EH (cell line): Measurements from ENCODE around the gene LRRC27.
"Not testable (repeated sequence)": the region's sequence is repeated elsewhere in the genome, so short reads cannot be mapped to it uniquely, and the experiment has no call there.

Experiments
- DNase-seq: peaks from one replicate; pipeline ENCODE4 v3.0.0-alpha.2; 2015; ENCODE audit warnings: low read depth

Gene LRRC27

GRCh38 chr10:132337854-132338253, 5.9 kb downstream of the LRRC27 start:
- not testable (repeated sequence) for DNase-seq

- DNase-seq = no peak
Observed at GRCh38 chr10:132338876-132339275, 6.9 kb downstream of the LRRC27 start.

- no peak for DNase-seq
Observed at GRCh38 chr10:132339276-132339675, 7.3 kb downstream of the LRRC27 start.

GRCh38 chr10:132341017-132341416, 9.0 kb downstream of the LRRC27 start:
- DNase-seq = no peak

- no peak for DNase-seq
Observed at GRCh38 chr10:132341781-132342180, 9.8 kb downstream of the LRRC27 start.

DNA sequence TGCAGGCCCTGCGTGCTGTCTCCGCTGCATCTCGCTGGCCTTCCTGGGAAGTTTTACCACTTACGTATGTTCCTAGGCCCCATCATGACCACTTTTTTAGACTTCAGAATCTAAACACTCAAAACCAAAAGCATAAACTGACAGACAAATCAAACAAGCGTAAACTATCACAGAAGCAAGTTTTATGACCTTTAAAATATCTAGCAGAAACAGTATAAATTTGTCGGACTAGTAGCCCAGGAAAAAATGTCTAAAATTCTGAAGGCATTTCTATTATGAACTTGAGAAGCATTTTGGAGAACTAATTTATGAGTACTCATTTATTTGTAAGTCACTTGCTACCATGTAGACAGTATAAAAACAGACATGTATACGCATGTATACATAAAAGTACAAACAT, 10.6 kb downstream of the LRRC27 start:
- no peak for DNase-seq

GRCh38 chr10:132344386-132344785, 12.4 kb downstream of the LRRC27 start:
- DNase-seq = no peak

- no peak for DNase-seq
Observed at GRCh38 chr10:132345345-132345744, 13.4 kb downstream of the LRRC27 start.

DNA sequence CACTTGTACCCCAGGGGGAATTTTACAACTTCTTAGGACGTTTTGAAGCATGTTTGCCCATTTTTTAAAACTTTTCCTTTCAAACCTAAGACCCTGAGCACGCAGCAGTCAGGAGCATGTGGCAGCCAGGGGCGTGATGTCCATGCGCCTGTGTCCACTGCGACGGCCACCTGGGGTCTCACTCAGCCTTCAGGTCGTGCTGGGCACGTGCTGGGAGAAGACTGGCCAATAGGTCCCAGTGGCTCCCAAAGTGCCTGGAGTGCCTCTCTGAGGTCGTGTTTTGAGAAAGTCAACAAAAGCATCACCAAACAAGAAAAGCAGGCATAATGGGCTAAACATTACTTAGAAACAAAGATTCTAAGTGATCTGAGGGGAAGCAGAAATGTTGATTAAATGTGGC, 14.8 kb downstream of the LRRC27 start:
- no peak for DNase-seq

DNA sequence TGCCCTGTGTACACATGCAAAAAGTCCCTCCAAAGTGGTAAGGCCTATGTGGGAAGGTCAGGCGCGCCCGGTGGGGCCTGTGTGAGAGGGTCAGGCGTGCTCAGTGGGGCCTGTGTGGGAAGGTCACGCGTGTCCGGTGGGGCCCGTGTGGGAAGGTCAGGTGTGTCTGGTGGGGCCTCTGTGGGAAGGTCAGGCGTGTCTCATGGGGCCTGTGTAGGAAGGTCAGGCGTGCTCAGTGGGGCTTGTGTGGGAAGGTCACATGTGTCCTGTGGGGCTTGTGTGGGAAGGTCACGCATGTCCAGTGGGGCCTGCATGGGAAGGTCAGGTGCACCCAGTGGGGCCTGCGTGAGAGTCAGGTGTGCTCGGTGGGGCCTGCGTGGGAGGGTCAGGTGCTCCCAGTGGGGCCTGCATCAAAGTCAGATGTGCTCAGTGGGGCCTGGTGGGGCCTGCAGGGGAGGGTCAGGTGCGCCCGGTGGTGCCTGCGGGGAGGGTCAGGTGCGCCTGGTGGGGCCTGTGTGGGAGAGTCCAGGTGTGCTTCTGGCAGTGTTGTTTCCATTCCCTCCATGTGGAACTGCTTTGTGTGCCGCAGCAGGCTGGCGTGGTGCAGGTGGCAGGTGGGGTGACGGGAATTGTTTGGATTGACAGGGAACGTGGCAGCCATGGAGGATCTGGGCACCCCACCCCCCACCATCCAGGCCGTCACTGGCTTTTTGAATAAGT, 15.4 kb downstream of the LRRC27 start:
- no peak for DNase-seq

DNA sequence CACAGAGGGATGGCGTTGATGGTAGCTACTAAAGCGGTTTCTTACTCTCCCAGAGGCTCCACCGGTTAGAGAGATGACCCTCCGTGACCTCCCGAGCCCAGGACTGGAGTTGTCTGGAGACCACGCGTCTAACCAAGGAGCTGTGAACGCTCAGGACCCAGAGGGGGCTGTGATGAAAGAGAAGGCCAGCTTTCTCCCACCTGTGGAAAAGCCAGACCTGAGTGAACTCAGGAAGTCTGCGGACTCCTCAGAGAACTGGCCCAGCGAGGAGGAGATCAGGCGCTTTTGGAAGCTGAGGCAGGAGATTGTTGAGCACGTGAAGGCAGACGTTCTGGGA, 15.9 kb downstream of the LRRC27 start:
- DNase-seq = no peak

GRCh38 chr10:132349766-132350165, 17.8 kb downstream of the LRRC27 start:
- no peak for DNase-seq

GRCh38 chr10:132350391-132350790, 18.4 kb downstream of the LRRC27 start:
- DNase-seq = no peak

DNA sequence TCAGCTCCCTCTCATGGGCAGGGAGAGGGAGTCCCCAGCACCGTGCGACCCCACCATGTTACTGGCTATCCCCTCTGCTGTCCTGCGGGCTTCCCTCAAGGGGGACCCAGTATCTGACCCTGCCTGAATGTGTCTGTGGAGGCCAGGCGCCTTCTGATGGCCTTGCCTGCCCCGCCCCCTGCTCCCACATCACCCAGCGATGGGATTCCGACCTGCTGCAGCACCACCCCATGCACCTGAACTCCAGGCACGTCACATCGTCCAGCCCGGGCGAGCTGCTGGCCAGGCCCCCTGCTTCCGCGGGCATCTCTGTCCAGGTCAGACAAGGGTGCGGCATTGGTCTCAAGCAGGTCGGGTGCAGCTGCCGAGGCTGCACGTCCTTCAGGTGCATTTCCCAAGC, 19.0 kb downstream of the LRRC27 start:
- no peak for DNase-seq

GRCh38 chr10:132351611-132352010, 19.6 kb downstream of the LRRC27 start:
- DNase-seq = no peak

DNA sequence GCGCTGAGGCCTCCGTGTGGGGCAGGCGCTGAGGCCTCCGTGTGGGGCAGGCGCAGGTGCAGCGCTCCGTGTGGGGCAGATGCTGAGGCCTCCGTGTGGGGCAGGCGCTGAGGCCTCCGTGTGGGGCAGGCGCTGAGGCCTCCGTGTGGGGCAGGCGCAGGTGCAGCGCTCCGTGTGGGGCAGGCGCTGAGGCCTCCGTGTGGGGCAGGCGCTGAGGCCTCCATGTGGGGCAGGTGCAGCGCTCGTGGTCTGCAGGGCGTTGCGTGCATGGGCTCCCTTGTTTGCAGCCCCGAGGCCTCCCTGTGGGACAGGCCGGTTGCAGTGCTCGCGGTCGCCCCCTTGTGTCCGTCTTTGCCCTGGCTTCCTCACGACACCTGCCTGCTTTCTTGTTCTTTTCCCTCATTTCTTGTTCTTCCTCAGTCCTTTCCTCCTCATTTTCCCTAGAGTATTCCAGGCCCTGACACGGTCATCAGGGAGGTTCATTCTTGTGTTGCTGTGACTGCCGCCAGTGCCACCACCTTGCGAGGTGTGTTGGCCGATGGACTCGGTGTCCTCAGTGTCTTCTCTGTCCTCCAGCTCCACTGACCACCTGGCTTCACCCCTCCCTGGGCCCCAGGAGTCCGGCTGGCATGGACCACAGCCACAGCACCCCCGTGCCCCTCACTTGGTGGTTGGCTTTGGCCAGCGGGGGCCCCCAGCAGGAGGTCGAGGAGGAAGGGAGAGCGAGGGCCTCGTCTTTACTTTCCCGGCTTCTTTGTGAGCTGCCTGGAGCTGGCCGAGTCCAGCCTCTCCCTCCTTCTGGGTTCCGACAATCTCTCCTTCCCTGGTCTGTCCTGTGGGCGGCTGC, 20.7 kb downstream of the LRRC27 start:
- peak; percentile 56 for DNase-seq

DNA sequence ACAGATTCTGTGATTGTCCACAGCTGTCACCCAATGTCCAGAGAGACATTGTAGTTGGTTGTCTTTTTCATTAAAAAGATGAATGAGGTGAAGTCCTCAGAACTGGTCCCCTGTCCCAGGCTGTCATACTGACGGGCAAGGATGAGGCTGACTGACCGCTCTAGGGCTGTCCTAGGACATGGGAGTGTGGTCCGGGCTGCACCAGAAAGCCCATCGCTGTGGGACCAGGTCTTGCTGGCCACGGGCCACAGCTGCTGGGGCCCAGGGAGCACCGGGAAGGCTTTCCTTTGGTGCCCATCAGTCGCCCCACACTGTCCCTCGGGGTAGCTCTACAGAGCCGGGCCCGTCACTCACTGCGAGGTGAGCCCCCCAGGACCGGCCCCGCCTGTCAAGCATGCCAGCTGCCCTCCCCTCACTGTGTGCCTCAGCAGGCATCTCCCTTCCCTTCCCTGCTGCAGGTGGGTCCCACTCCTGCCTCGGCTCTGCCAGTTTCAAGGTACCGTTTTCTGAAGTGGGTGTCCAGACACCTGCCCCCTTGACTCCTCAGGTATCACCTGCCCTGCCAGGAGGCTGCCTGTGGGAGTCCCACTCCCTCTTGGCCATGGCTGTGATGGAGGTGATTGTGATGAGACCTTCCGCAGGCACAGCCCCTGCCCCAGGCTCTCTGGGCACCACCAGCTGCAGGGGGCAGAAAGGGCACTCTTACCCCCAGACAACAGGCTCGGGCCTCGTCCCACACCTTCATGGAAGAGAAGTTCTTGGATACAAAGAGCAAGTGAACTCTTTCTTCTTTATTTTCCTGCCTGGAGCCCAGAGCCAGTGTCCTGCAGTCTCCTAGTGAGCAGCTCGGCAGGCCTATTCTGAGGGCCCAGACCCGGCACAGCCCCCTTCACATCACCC, 21.7 kb downstream of the LRRC27 start:
- no peak for DNase-seq

DNA sequence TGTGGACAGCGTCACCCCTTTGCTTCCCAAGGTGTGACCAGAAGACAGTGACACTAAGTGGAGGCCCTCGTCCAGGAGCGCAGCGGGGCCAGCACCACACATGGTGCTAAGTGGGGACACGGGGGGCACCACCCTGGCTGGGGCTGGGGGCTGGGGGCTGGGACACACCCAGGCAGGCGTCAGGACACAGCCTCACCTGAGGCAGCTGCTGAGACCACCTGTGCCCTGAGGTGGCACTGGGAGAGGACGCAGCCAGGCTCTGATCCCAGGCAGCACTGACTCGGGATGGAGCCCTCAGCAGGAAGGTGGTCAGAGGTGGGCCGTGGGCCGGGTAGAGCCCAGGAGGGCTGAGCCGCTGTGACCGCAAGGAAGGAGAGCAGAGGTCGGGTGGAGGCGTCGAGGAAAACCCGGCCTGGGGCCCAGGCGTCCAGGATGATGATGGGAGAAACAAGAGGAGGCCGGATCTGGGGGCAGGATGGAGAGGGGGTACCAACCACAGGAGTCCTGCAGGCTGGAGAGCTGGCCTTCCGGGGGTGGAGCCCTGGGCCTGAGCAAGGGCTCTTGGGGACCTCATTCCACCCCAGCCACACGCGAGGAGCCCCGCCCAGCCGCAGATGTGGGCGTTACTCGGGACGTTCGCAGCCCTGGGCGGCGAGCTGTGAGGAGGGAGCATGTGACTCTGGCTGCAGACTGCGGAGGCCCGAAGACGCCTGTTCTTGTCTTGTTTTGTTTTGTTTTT, 22.5 kb downstream of the LRRC27 start:
- no peak for DNase-seq

GRCh38 chr10:132355297-132355696, 23.3 kb downstream of the LRRC27 start:
- no peak for DNase-seq

DNA sequence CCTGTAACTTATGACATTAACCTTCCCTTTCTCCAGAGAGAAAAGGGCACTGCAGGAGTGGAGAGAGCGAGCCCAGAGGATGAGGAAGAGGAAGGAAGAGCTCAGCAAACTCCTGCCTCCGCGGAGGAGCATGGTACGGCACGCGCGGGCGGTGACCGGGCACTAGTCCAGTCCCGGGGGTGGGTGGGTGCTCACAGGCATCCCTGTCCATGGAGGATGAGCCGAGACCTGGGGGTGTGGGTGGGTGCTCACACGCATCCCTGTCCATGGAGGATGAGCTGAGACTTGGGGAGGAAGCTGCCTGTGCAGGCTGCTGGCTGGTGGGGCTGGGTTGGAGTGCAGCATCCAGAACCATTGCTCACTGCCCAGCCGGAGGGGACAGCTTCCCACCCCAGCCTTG, 23.8 kb downstream of the LRRC27 start:
- no peak for DNase-seq

- no peak for DNase-seq
Observed at GRCh38 chr10:132356621-132357195, 24.7 kb downstream of the LRRC27 start.
